ENCODE data around the gene SF3B5.

Gene SF3B5

GRCh38 chr6:144066741-144067484 lies 28.5 kb downstream of the SF3B5 start:
- TF ChIP-seq CTCF (IDR thresholded peaks at IDR 0.05) = no peak

DNA sequence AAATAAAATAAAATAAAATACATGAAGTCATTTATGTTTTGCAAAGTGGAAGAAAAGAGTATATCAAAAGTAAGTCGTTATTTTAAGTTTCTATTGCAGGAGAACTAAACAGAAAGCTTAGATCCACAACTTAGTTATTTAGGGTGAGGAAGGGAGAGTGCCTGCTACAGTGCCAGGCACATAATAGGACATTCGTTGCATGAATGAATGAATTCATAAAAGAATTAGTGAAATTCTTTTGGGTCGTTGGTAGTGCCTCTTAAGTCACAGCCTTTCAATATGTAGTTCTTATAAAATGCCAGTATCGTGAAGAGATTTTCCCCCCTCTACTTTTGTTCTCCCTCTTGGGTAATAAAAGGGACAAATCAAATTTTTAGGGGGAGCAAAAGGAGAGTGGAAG lies 29.1 kb downstream of the SF3B5 start:
- no peak for TF ChIP-seq CTCF (IDR thresholded peaks at IDR 0.05)

DNA sequence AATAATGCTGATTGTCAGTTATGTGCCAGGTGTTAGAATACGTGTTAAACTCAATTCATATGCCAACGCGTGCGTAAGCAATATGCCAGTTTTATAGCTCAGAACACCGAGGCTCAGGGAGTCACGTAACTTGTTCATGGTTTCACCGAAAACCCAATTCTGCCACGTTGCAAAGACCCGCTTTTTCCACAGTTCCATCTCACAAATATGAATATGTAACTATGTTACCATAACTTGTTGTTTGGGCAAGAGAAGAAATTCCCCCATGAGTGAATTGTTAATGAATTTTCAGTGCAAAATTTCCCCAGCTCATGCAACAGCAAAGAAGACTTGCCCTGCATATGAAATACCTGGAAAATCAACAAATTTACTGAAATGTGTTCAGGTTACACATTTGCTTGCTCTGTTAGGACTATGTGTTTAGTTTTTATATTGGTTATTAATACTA lies 30.1 kb downstream of the SF3B5 start:
- TF ChIP-seq CTCF (IDR thresholded peaks at IDR 0.05) = no peak

DNA sequence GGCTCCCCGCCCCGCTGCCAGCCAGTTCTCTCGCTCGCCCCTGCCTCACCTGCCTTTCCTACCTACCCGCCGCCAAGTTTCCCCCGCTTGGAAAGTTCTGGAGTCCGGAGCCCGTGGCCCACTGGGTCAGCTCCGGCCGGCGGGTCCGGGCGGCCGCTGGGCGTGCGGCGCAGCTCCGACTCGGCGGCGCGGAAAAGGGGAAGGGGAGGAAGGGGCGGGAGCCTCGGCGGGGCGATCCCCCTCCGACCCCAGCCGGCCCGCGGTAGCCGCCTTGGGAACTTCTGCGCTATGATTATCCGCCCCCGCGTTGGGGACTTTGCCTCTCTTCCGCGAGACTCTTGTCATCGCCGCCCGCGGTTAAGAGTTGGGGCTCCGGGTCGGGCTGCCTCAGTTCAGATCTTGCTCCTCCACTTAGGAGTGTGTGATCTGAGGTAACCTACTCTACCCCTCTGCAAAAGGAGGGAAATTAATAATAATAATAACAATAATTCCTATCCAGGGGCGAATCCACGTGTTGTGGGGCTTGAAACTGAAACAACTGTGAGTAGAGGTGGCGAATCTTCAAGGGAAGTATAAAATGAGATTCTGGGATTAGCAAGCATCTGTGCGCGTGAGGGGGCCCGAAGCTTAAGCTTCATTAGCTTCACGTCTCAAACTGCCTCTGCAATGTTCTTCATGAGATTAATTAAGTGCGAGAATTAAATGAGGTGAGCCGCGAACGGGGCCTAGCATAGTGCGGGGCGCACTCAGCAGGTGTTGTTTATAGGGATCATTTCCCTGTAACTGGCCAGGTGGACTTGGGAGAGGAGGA lies 30.8 kb downstream of the SF3B5 start:
- TF ChIP-seq CTCF (IDR thresholded peaks at IDR 0.05) = no peak

- peak; percentile 37; the same call in 1 of the 2 replicates for TF ChIP-seq CTCF (IDR thresholded peaks at IDR 0.05)
These were observed 31.5 kb downstream of the SF3B5 start for GRCh38 chr6:144063744-144064401.

GRCh38 chr6:144063246-144063743 lies 32.1 kb downstream of the SF3B5 start:
- TF ChIP-seq CTCF (IDR thresholded peaks at IDR 0.05) = no peak

DNA sequence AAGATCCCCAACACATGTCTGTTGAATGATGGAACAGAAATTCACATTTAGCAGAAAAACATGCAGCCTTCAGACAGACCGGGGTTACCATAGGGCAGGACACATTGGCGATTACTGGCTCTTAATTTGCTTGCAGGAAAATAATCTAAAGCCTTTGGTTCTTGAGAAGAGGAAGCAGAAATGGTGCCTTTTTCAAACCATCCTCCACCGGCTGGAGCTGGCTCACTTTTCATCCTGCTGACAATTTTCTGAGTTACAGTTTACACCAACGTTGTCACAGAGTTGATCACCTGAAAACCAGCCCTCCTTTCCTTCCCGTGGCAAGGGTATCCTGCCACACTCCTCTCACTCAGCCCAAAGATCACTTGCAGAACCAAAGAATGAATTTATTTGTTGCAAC lies 32.6 kb downstream of the SF3B5 start:
- no peak for TF ChIP-seq CTCF (IDR thresholded peaks at IDR 0.05)
